ENCODE measurements around the gene SCFD2. TPM values are rescaled to one million over a fixed set of nuclear protein-coding genes. Genes with fewer than 3 reads are reported as not detected.
"Not testable (repeated sequence)": the region's sequence is repeated elsewhere in the genome, so short reads cannot be mapped to it uniquely, and the experiment has no call there.

The SCFD2 gene
- total RNA-seq, 2 experiments from 2014 or later, result 25.1 to 27.2 TPM

DNA sequence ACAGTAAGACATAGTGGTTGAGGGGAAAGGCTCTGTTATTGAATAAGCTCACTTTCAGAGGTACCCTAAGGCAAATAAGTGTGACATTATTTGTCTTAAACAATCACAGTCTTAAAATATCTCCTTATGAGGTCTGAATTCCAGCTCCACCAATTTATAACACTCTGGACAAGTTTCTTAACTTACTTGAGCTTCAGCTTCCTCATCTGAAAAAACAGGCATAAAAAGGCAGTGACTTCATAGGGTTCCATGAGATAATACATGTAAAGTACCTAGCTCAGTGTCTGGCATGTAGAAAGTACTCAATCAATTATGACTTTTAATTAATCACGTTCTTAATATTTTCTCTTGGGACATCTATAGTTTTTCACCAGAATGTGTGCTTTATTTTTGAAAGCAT, 301.3 kb downstream of the SCFD2 start:
- H3K36me3 Mint-ChIP-seq (ENCODE audit: low read depth), result peaks cover 11% of the 10 kb centered on the region
- H3K27ac Mint-ChIP-seq, result no peak overlapping the region
- POLR2A ChIA-PET, result no interaction called here
- DNase-seq, result no peak
- no peaks in the 10 kb centered on the region for H3K4me1 Mint-ChIP-seq (ENCODE audit: low read depth)
- CTCF ChIA-PET, result interaction anchor here (0.9 kb wide), 1 partner anchor 179 kb away, joined by 3 read pairs; no protein-coding TSS in a partner anchor
- ATAC-seq, result no peak
- H3K27me3 Mint-ChIP-seq (ENCODE audit: low read depth), result no peaks in the 10 kb centered on the region
- no peak overlapping the region for H3K4me3 Mint-ChIP-seq
- H3K9me3 Mint-ChIP-seq (ENCODE audit: insufficient read depth), result peaks cover 10% of the 10 kb centered on the region

DNA sequence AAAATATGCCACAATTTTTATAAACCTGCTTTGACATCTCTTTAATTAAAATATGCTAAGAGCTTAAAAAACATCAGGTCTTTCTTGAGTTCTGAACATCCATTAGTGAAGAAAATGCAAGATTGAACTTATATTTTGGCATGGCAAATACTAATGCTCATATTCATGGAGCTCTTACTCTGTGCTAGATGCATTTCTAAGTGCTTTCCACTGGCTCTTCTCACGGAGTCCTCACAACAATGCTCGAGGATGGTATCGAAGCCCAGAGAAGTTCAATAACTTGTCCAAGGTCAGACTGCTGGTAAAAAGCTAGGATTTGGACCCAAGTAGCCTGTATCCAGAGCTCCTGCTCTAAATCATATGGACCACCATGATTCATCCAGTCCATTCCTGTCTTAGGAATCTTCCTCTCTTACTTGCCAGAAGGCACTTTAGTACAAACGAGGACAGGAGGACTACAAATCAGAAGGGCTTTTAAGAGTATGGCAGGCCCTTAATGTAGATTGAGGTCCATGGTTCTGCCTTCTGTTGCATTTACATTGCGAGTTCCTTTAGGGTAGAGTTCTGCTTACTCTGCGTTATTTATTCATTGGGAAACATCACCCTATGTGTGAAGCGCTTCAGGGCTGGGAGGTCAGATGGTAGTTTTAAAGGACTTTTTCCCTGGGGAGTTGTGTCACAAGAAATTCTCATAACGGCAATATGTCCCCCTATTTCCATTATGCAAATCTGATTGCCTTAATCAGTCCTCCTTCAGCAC, 304.6 kb downstream of the SCFD2 start:
- no peak overlapping the region for H3K4me3 Mint-ChIP-seq
- H3K27ac Mint-ChIP-seq, result no peak overlapping the region
- H3K27me3 Mint-ChIP-seq (ENCODE audit: low read depth), result no peaks in the 10 kb centered on the region
- no peaks in the 10 kb centered on the region for H3K9me3 Mint-ChIP-seq (ENCODE audit: insufficient read depth)
- ATAC-seq (no peak), DNase-seq (no peak)
- H3K36me3 Mint-ChIP-seq (ENCODE audit: low read depth), result peaks cover 2% of the 10 kb centered on the region
- no peaks in the 10 kb centered on the region for H3K4me1 Mint-ChIP-seq (ENCODE audit: low read depth)
- ChIA-PET CTCF (interaction anchor here (1.1 kb wide), 1 partner anchor 45 kb away, joined by 3 read pairs; no protein-coding TSS in a partner anchor), POLR2A (no interaction called here)

DNA sequence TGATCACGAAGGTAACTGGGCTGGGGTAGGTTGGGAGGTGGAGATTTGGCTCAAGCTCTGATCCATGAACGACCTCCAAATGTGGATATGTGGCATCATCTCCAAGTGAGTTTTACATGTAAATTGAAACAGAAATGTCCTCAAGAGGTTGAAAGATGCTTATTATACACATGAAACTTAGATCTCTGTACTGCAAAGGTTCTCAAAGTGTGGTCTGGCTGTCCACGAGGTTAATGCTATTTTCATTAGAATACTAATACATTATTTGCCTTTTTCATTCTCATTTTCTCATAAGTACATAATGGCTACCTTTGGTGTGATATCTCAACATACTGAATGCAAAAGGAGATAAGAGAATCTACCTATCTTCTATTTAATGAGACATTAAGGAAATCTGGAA, 305.6 kb downstream of the SCFD2 start:
- Mint-ChIP-seq H3K27me3 (ENCODE audit: low read depth) (no peaks in the 10 kb centered on the region), H3K36me3 (ENCODE audit: low read depth) (peaks cover 2% of the 10 kb centered on the region), H3K27ac (no peak overlapping the region), H3K9me3 (ENCODE audit: insufficient read depth) (no peaks in the 10 kb centered on the region), H3K4me1 (ENCODE audit: low read depth) (no peaks in the 10 kb centered on the region), H3K4me3 (no peak overlapping the region)
- DNase-seq (no peak), ATAC-seq (no peak)
- ChIA-PET POLR2A (no interaction called here), CTCF (no interaction called here)

DNA sequence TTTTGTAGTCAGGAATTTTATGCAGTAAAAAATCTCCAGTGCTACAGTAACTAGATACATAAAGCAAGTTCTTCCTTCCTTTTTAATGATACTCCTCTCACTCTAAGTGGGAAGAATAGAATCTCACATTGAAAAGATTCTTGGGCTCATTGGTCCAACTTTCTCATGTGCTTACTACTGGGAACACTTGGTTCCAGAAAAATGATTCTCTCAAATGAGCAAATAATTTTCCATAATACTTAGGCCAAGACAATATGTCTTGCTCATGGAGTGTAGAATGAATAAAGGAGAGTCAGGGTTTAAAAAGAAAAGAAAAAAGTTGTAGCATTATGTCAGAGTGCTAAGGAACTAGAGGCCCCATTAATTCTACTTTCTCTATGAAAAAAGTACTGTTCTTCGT, 306.0 kb downstream of the SCFD2 start:
- POLR2A ChIA-PET, result no interaction called here
- Mint-ChIP-seq H3K27ac (no peak overlapping the region), H3K9me3 (ENCODE audit: insufficient read depth) (no peaks in the 10 kb centered on the region), H3K36me3 (ENCODE audit: low read depth) (peaks cover 2% of the 10 kb centered on the region), H3K4me3 (no peak overlapping the region), H3K4me1 (ENCODE audit: low read depth) (no peaks in the 10 kb centered on the region), H3K27me3 (ENCODE audit: low read depth) (no peaks in the 10 kb centered on the region)
- DNase-seq, result no peak
- no peak for ATAC-seq
- CTCF ChIA-PET, result no interaction called here

DNA sequence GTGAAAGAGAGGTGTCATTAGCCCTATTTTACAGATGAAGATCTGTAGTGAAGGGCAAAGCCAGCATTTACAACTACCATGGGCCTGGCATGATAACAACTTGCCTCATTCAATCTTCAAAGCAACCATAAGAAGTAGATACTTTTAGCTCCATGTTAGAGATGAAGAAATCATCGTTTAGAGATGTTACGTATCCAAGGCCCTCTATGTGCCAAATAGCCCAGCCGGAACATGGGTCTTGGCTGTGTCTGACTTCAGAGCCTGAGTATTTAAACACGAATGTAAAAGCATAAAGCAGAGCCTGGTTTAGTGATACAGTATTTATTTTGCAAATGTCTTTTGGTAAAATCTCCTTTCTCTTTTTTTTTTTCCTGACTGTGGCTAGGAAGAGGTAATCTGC, 306.6 kb downstream of the SCFD2 start:
- no peaks in the 10 kb centered on the region for H3K27me3 Mint-ChIP-seq (ENCODE audit: low read depth)
- ChIA-PET CTCF (no interaction called here), POLR2A (no interaction called here)
- ATAC-seq (no peak), DNase-seq (no peak)
- H3K9me3 Mint-ChIP-seq (ENCODE audit: insufficient read depth), result no peaks in the 10 kb centered on the region
- H3K4me3 Mint-ChIP-seq, result no peak overlapping the region
- H3K27ac Mint-ChIP-seq, result no peak overlapping the region
- H3K36me3 Mint-ChIP-seq (ENCODE audit: low read depth), result peaks cover 2% of the 10 kb centered on the region
- H3K4me1 Mint-ChIP-seq (ENCODE audit: low read depth), result no peaks in the 10 kb centered on the region

DNA sequence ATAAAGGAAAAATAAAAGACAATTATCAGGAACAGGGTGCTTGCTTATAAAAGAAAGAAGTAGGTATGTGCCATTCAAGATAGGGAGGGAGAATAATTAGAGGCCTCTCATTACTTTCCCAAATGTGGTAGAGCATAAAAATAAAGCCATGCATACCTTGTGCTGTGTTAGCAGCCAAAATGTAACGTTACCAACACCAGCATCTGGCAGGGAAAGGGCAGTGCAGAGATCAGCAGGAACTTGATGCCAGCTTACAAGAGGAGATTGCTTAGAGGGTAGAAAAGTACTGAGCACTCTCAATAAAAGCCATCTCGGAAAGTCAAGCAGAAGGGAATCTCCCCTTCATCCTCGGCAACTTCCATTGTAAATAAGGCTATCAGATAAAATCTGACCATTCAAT, 308.2 kb downstream of the SCFD2 start:
- Mint-ChIP-seq H3K9me3 (ENCODE audit: insufficient read depth) (no peaks in the 10 kb centered on the region), H3K4me1 (ENCODE audit: low read depth) (no peaks in the 10 kb centered on the region), H3K27ac (no peak overlapping the region), H3K36me3 (ENCODE audit: low read depth) (peaks cover 2% of the 10 kb centered on the region), H3K4me3 (no peak overlapping the region), H3K27me3 (ENCODE audit: low read depth) (no peaks in the 10 kb centered on the region)
- ChIA-PET POLR2A (no interaction called here), CTCF (no interaction called here)
- no peak for ATAC-seq
- no peak for DNase-seq

DNA sequence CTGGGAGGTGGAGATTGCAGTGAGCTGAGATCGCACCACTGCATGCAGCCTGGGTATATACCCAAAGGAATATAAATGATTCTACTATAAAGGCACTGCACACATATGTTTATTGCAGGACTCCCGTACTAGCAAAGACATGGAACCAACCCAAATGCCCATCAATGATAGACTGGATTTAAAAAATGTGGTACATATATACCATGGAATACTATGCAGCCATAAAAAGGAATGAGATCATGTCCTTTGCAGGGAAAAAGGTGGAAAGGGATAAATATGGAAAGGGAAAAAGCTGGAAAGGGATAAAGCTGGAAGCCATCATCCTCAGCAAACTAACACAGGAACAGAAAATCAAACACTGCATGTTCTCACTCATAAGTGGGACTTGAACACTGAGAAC, 308.8 kb downstream of the SCFD2 start:
- H3K4me1 Mint-ChIP-seq (ENCODE audit: low read depth); H3K36me3 Mint-ChIP-seq (ENCODE audit: low read depth); H3K4me3 Mint-ChIP-seq; H3K27ac Mint-ChIP-seq; H3K9me3 Mint-ChIP-seq (ENCODE audit: insufficient read depth); ATAC-seq; H3K27me3 Mint-ChIP-seq (ENCODE audit: low read depth); DNase-seq; POLR2A ChIA-PET; CTCF ChIA-PET: not testable (repeated sequence)

DNA sequence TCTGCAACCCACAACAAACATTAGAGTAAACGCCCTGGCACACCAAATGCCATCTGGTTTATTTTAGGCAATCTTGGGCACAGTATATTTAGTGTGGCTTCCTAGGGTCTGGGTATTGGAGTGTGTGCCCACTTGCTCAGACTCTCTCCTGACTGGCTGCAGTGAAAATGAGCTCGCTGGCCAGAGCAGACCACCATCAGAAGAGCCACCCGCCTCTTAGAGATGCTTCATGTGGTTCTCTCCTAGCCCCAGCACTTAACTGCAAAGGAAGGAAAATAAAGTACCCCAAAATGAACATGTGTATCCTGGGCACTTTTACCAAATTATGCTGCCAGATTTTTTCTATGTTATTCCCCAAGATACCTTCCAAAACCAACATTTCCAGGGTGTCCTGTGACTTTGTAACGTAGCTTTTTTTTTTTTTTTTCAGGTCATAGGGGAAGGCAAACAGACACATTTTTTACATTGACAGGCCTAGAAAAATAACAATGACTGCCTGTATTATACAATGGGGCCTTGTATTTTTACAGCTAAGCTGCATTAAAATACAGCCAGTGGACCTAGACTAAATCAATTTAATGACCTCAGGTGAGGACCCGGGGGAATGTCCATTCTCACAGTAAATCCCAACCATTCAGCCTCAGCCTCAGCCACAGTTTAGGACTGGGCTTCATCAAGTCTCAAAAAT, 310.0 kb downstream of the SCFD2 start:
- no peak for DNase-seq
- Mint-ChIP-seq H3K4me1 (ENCODE audit: low read depth) (no peaks in the 10 kb centered on the region), H3K9me3 (ENCODE audit: insufficient read depth) (no peaks in the 10 kb centered on the region), H3K4me3 (no peak overlapping the region), H3K36me3 (ENCODE audit: low read depth) (peaks cover 2% of the 10 kb centered on the region), H3K27ac (no peak overlapping the region), H3K27me3 (ENCODE audit: low read depth) (no peaks in the 10 kb centered on the region)
- ATAC-seq, result no peak
- ChIA-PET CTCF (no interaction called here), POLR2A (no interaction called here)

DNA sequence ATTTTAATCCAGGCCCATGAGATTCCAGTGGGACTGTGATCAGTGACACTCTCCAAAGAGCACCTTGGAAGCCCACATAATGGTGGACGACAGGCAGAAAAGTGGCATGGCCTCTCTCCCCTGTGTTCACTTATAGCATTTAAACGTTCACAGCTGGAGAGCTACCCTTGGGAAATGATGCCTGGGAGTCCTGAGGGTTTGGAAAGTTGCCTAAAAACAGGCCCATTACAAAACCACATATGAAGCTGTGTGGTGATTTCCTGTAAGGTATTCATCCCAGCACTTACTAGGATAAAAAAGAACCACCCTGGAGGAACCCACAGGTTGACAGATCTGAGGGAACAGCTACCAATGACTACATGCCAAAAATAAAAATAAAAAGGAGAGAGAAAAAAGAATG, 310.6 kb downstream of the SCFD2 start:
- Mint-ChIP-seq H3K9me3 (ENCODE audit: insufficient read depth) (no peaks in the 10 kb centered on the region), H3K27me3 (ENCODE audit: low read depth) (no peaks in the 10 kb centered on the region), H3K4me3 (no peak overlapping the region), H3K36me3 (ENCODE audit: low read depth) (peaks cover 2% of the 10 kb centered on the region), H3K4me1 (ENCODE audit: low read depth) (no peaks in the 10 kb centered on the region), H3K27ac (no peak overlapping the region)
- CTCF ChIA-PET, result interaction anchor here (0.8 kb wide), 1 partner anchor 8 kb away, joined by 3 read pairs; no protein-coding TSS in a partner anchor
- no peak for ATAC-seq
- DNase-seq, result no peak
- POLR2A ChIA-PET, result no interaction called here

DNA sequence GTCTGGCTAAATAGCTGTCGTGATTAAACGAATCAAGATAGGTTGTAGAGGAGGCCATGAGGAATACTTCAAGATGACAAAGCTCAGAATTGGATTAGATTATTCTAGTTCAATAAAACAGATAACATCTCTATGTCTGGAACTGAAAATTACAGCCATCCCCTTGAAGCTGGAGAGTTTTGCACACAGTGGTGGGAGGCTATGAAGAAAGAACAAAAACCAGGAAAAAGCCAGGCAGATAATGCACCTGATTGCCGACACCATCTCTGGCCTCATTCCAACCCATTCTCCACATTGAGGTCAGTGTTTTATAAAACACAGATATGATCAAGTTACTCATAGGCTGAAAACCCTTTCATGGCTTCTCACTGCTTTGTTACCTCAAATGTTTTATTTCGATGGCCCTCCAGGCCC, 315.5 kb downstream of the SCFD2 start:
- CTCF ChIA-PET, result no interaction called here
- no peak overlapping the region for H3K27ac Mint-ChIP-seq
- ATAC-seq, result no peak
- DNase-seq, result no peak
- POLR2A ChIA-PET, result no interaction called here
- H3K4me3 Mint-ChIP-seq, result no peak overlapping the region
- H3K36me3 Mint-ChIP-seq (ENCODE audit: low read depth), result no peaks in the 10 kb centered on the region
- no peaks in the 10 kb centered on the region for H3K27me3 Mint-ChIP-seq (ENCODE audit: low read depth)
- no peaks in the 10 kb centered on the region for H3K9me3 Mint-ChIP-seq (ENCODE audit: insufficient read depth)
- H3K4me1 Mint-ChIP-seq (ENCODE audit: low read depth), result no peaks in the 10 kb centered on the region

DNA sequence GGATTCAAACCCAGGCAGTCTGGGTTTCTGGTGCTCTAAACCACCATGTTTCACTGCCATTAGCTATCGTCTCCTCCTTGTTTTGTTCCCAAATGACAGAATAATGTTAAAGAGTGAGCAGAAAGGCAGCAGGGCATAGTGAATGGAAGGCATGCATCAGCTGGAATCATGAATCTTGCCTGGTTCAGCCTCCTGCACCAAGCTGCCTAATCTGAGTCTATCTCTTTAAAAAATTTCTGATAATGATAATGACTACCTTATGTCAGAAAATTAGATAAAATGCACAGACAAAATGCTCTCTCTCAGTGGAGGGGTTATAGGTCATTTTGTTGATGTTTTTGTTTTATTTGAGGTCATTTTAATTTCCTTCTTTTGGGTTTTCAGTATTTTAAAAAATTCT, 316.3 kb downstream of the SCFD2 start:
- H3K27me3 Mint-ChIP-seq (ENCODE audit: low read depth), result no peaks in the 10 kb centered on the region
- ChIA-PET POLR2A (no interaction called here), CTCF (no interaction called here)
- no peaks in the 10 kb centered on the region for H3K9me3 Mint-ChIP-seq (ENCODE audit: insufficient read depth)
- H3K4me3 Mint-ChIP-seq, result no peak overlapping the region
- no peaks in the 10 kb centered on the region for H3K4me1 Mint-ChIP-seq (ENCODE audit: low read depth)
- DNase-seq (no peak), ATAC-seq (no peak)
- H3K27ac Mint-ChIP-seq, result no peak overlapping the region
- H3K36me3 Mint-ChIP-seq (ENCODE audit: low read depth), result no peaks in the 10 kb centered on the region

DNA sequence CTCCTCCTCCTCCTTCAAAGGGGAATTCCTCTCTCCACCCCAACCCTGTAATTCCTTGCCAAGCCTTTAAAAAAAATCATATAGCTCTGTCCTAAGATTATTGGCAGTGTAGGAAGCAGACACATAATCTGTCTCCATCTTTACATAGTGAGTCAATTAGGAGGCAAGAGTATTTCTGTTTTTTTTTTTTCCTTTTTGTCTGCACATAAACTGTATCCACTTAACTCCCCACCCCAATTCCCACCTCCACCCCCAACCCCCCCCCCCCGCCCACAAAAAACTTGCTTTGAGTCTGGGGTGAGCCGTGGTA, 321.3 kb downstream of the SCFD2 start:
- ChIA-PET CTCF (no interaction called here), POLR2A (interaction anchor here (0.6 kb wide), 1 partner anchor 39 kb away, joined by 4 read pairs; no protein-coding TSS in a partner anchor)
- Mint-ChIP-seq H3K4me1 (ENCODE audit: low read depth) (no peaks in the 10 kb centered on the region), H3K9me3 (ENCODE audit: insufficient read depth) (no peaks in the 10 kb centered on the region), H3K27ac (no peak overlapping the region), H3K4me3 (no peak overlapping the region), H3K27me3 (ENCODE audit: low read depth) (no peaks in the 10 kb centered on the region), H3K36me3 (ENCODE audit: low read depth) (peaks cover 2% of the 10 kb centered on the region)
- DNase-seq (no peak), ATAC-seq (no peak)

Measured in activated CD8-positive, alpha-beta T cell treated with anti-CD3 and anti-CD28 coated beads, Interleukin-2, amount 10 ng/mL, durations not matched to agents 7 days and 5 days (primary cell).